ENCODE measurements around the gene PCK2. TPM values are rescaled to one million over a fixed set of nuclear protein-coding genes. Genes with fewer than 3 reads are reported as not detected.

Gene PCK2
- total and polyA plus RNA-seq, 2 of the 13 experiments (the other 11 are each of a cell fraction or from before 2014, with no cell fraction given), result 129 to 272 TPM

GRCh38 chr14:24137529-24138395 is 43.7 kb downstream of the PCK2 start (continued):
- no peak for TF ChIP-seq TCF7L2 (IDR thresholded peaks at IDR 0.05; ENCODE audit: low read depth, low read length)
- TF ChIP-seq, protein P1, sequence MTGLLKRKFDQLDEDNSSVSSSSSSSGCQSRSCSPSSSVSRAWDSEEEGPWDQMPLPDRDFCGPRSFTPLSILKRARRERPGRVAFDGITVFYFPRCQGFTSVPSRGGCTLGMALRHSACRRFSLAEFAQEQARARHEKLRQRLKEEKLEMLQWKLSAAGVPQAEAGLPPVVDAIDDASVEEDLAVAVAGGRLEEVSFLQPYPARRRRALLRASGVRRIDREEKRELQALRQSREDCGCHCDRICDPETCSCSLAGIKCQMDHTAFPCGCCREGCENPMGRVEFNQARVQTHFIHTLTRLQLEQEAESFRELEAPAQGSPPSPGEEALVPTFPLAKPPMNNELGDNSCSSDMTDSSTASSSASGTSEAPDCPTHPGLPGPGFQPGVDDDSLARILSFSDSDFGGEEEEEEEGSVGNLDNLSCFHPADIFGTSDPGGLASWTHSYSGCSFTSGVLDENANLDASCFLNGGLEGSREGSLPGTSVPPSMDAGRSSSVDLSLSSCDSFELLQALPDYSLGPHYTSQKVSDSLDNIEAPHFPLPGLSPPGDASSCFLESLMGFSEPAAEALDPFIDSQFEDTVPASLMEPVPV (CRISPR knock-in tag; IDR thresholded peaks at IDR 0.05), result 0 out of 2 replicates have a peak, but pooled peaks have one; percentile 27
- TF ChIP-seq ZBTB20 (CRISPR knock-in tag; IDR thresholded peaks at IDR 0.05; ENCODE audit: borderline replicate concordance, low read depth), result no peak; the same call in 1 of the 2 replicates
- no peak for TF ChIP-seq HOXA3 (CRISPR knock-in tag; IDR thresholded peaks at IDR 0.05)
- no peak for TF ChIP-seq ZNF235 (CRISPR knock-in tag; IDR thresholded peaks at IDR 0.05; ENCODE audit: borderline replicate concordance)
- no peak for TF ChIP-seq ZFP62 (CRISPR knock-in tag; IDR thresholded peaks at IDR 0.05)
- no peak for TF ChIP-seq SIX1 (CRISPR knock-in tag; IDR thresholded peaks at IDR 0.05; ENCODE audit: borderline replicate concordance)
- no peak for TF ChIP-seq PAF1 (CRISPR knock-in tag; IDR thresholded peaks at IDR 0.05)
- TF ChIP-seq, protein P2, sequence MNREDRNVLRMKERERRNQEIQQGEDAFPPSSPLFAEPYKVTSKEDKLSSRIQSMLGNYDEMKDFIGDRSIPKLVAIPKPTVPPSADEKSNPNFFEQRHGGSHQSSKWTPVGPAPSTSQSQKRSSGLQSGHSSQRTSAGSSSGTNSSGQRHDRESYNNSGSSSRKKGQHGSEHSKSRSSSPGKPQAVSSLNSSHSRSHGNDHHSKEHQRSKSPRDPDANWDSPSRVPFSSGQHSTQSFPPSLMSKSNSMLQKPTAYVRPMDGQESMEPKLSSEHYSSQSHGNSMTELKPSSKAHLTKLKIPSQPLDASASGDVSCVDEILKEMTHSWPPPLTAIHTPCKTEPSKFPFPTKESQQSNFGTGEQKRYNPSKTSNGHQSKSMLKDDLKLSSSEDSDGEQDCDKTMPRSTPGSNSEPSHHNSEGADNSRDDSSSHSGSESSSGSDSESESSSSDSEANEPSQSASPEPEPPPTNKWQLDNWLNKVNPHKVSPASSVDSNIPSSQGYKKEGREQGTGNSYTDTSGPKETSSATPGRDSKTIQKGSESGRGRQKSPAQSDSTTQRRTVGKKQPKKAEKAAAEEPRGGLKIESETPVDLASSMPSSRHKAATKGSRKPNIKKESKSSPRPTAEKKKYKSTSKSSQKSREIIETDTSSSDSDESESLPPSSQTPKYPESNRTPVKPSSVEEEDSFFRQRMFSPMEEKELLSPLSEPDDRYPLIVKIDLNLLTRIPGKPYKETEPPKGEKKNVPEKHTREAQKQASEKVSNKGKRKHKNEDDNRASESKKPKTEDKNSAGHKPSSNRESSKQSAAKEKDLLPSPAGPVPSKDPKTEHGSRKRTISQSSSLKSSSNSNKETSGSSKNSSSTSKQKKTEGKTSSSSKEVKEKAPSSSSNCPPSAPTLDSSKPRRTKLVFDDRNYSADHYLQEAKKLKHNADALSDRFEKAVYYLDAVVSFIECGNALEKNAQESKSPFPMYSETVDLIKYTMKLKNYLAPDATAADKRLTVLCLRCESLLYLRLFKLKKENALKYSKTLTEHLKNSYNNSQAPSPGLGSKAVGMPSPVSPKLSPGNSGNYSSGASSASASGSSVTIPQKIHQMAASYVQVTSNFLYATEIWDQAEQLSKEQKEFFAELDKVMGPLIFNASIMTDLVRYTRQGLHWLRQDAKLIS (CRISPR knock-in tag; IDR thresholded peaks at IDR 0.05), result no peak
- TF ChIP-seq KDM2A (CRISPR knock-in tag; IDR thresholded peaks at IDR 0.05; ENCODE audit: borderline replicate concordance, low read depth), result 0 out of 2 replicates have a peak, but pooled peaks have one; percentile 13
- peak; percentile 1; the same call in 1 of the 2 replicates for TF ChIP-seq ZBTB38 (CRISPR knock-in tag; IDR thresholded peaks at IDR 0.05)
- peak; percentile 30; the same call in 1 of the 2 replicates for TF ChIP-seq MEF2D (CRISPR knock-in tag; IDR thresholded peaks at IDR 0.05)
- TF ChIP-seq ZNF263 (CRISPR knock-in tag; IDR thresholded peaks at IDR 0.05), result 0 out of 2 replicates have a peak, but pooled peaks have one; percentile 30
- TF ChIP-seq NKX3-1 (CRISPR knock-in tag; IDR thresholded peaks at IDR 0.05), result no peak
- no peak for TF ChIP-seq PHF21A (CRISPR knock-in tag; IDR thresholded peaks at IDR 0.05)
- TF ChIP-seq TBL1XR1 (IDR thresholded peaks at IDR 0.05; ENCODE audit: borderline replicate concordance, low read length, partially characterized antibody), result no peak
- TF ChIP-seq ZNF652 (CRISPR knock-in tag; IDR thresholded peaks at IDR 0.05; ENCODE audit: borderline replicate concordance, low read depth), result no peak
- 0 out of 2 replicates have a peak, but pooled peaks have one; percentile 32 for TF ChIP-seq ZC3H4 (CRISPR knock-in tag; IDR thresholded peaks at IDR 0.05; ENCODE audit: borderline replicate concordance)
- TF ChIP-seq XRCC5 (optimal IDR thresholded peaks at IDR 0.05; ENCODE audit: low read length), result no peak
- 0 out of 2 replicates have a peak, but pooled peaks have one; percentile 21 for TF ChIP-seq SAP130 (CRISPR knock-in tag; IDR thresholded peaks at IDR 0.05; ENCODE audit: low read depth)
- TF ChIP-seq, protein P3, sequence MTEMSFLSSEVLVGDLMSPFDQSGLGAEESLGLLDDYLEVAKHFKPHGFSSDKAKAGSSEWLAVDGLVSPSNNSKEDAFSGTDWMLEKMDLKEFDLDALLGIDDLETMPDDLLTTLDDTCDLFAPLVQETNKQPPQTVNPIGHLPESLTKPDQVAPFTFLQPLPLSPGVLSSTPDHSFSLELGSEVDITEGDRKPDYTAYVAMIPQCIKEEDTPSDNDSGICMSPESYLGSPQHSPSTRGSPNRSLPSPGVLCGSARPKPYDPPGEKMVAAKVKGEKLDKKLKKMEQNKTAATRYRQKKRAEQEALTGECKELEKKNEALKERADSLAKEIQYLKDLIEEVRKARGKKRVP (CRISPR knock-in tag; IDR thresholded peaks at IDR 0.05), result no peak
